OCI-LY1 (cell line): ENCODE results near the gene NPAS2.

ENCODE experiments used
- CTCF ChIP-seq: fragments of 200-600 bp; sonication (generic), shearing (Covaris generic); IDR thresholded peaks from 2 replicates; pipeline ENCODE4 v1.5.1; 2017; ENCODE audit warnings: mild to moderate bottlenecking, antibody characterized with exemption, low read length, moderate library complexity, mixed read lengths
- EZH2 ChIP-seq: fragments of 200-600 bp; sonication (generic), shearing (Covaris generic); IDR thresholded peaks from 2 replicates; pipeline ENCODE4 v1.8.0; 2017; ENCODE audit warnings: borderline replicate concordance, mixed run types, mild to moderate bottlenecking, antibody characterized with exemption, low read length, moderate library complexity, mixed read lengths

GRCh38 chr2:100953406-100954043, 133.6 kb downstream of the NPAS2 start:
- TF ChIP-seq CTCF (no peak), EZH2 (no peak)
